Endothelial cell of umbilical vein (primary cell): Measurements from ENCODE around the gene TTC34. TPM values are rescaled to one million over a fixed set of nuclear protein-coding genes. Genes with fewer than 3 reads are reported as not detected.
A peak's percentile ranks its signal among the peaks of the same experiment; 100 is the strongest.
"Not testable (repeated sequence)": the region's sequence is repeated elsewhere in the genome, so short reads cannot be mapped to it uniquely, and the experiment has no call there.

Experiments used
- BruUV-seq: library from RNA; stranded (reverse); fragments of 400-500 nt; replicated peaks from 2 replicates; lab custom pipeline; 2021; lab: Mats Ljungman, UMichigan
- CTCF ChIA-PET: fragments of 300-600, 350-600 bp; sonication (Branson Sonifier 250); formaldehyde crosslinking; loops from one replicate; lab custom pipeline; 2021; ENCODE audit warnings: antibody characterized with exemption, inconsistent platforms; lab: Charles Lee
- POLR2A ChIA-PET: fragments of 300-600, 350-600 bp; sonication (Branson Sonifier 250); formaldehyde crosslinking; loops from one replicate; lab custom pipeline; 2021; ENCODE audit warnings: antibody characterized with exemption, inconsistent platforms; lab: Charles Lee
- DNase-seq: peaks from one replicate; pipeline ENCODE4 v3.0.0-alpha.2; 2011; ENCODE audit warnings: low read depth, low spot score
- FAIRE-seq: peaks from 2 replicates; lab custom pipeline; 2011; peaks lifted over from hg19 to GRCh38; lab: Jason Lieb, UNC
- H2AFZ ChIP-seq: 2 replicates; pipeline ENCODE4 v1.6.0; 2012; ENCODE audit warnings: low read depth, low read length, control low read depth, inconsistent platforms
- H3K27ac ChIP-seq: 2 replicates; pipeline ENCODE4 v1.5.1; 2011; ENCODE audit warnings: low read depth, mild to moderate bottlenecking, control low read depth, low read length, moderate library complexity; ENCODE audit not compliant: insufficient read depth
- H3K27me3 ChIP-seq, 2 experiments: 2 replicates each; pipeline versions ENCODE4 v1.6.0 to v1.6.1; 2011; ENCODE audit warnings: low read length in 2 of 2, mixed read lengths in 1 of 2; ENCODE audit not compliant: control insufficient read depth in 2 of 2, insufficient read depth in 2 of 2
- H3K36me3 ChIP-seq, 2 experiments: 2 replicates in 1 of 2; 3 replicates in 1 of 2; pipeline ENCODE4 v1.5.1; 2011; ENCODE audit warnings: low read length in 2 of 2, mild to moderate bottlenecking in 1 of 2, moderate library complexity in 1 of 2; ENCODE audit not compliant: control insufficient read depth in 2 of 2, insufficient read depth in 2 of 2; ENCODE audit errors: extremely low read depth in 1 of 2
- H3K4me1 ChIP-seq: 3 replicates; pipeline ENCODE4 v1.5.1; 2011; ENCODE audit warnings: mild to moderate bottlenecking, low read length; ENCODE audit not compliant: control insufficient read depth, insufficient read depth; ENCODE audit errors: extremely low read depth
- H3K4me2 ChIP-seq: 2 replicates; pipeline ENCODE4 v1.6.1; 2011; ENCODE audit warnings: low read length, control low read depth, mixed read lengths; ENCODE audit not compliant: insufficient read depth
- H3K4me3 ChIP-seq, 3 experiments: fragments of 200-600 bp in 1 of 3; sonication (generic), shearing (Covaris generic) in 1 of 3; replicated peaks in 1 of 3; 2 replicates each; pipeline ENCODE4 v1.5.1; 2011 to 2016; ENCODE audit warnings: control low read depth in 3 of 3, low read length in 3 of 3, mild to moderate bottlenecking in 2 of 3, inconsistent platforms in 1 of 3, low read depth in 1 of 3, moderate library complexity in 1 of 3; ENCODE audit not compliant: insufficient read depth in 1 of 3
- H3K79me2 ChIP-seq: 2 replicates; pipeline ENCODE4 v1.6.0; 2012; ENCODE audit warnings: low read length, inconsistent platforms; ENCODE audit not compliant: control insufficient read depth, insufficient read depth
- H3K9ac ChIP-seq: replicated peaks from 2 replicates; pipeline ENCODE3; 2011; ENCODE audit warnings: low read length, control low read depth; ENCODE audit not compliant: insufficient read depth; ENCODE audit errors: extremely low read depth
- H3K9me1 ChIP-seq: replicated peaks from 3 replicates; pipeline ENCODE4 v1.6.0; 2011; ENCODE audit warnings: mild to moderate bottlenecking, low read length; ENCODE audit not compliant: control insufficient read depth, insufficient read depth; ENCODE audit errors: extremely low read depth
- H3K9me3 ChIP-seq: replicated peaks from 2 replicates; pipeline ENCODE4 v1.5.1; 2012; ENCODE audit warnings: low read length, inconsistent platforms; ENCODE audit not compliant: control insufficient read depth, insufficient read depth
- H4K20me1 ChIP-seq: replicated peaks from 2 replicates; pipeline ENCODE3; 2011; ENCODE audit warnings: mild to moderate bottlenecking, low read length; ENCODE audit not compliant: control insufficient read depth, insufficient read depth; ENCODE audit errors: extremely low read depth
- dilution Hi-C: fragments of 300-500 bp; cut with MboI; formaldehyde crosslinking; loops from one replicate; pipeline ENCODE4 v1.15.0; 2019; ENCODE audit warnings: low sequenced_read_pairs; ENCODE audit not compliant: extremely low pct_ligation_motif_present
- intact Hi-C: fragments of 100-400 bp; cut with micrococcal nuclease; formaldehyde crosslinking; loops from one replicate; pipeline ENCODE4 v1.10.0; 2022
- polyA plus RNA-seq, 4 experiments: library from polyadenylated mRNA; depleted of rRNA in 3 of 4; stranded (reverse) in 3 of 4; unstranded in 1 of 4; fragments of >200 nt; gene quantifications; 2 replicates each; pipeline versions ENCODE4 v1.2.1 to v1.2.3, GENCODE V29; 2011 to 2012; ENCODE audit warnings: missing spikeins in 1 of 4
- total RNA-seq: library from RNA; stranded (reverse); gene quantifications from 2 replicates; pipeline ENCODE4 v1.2.3, GENCODE V29; 2021

The TTC34 gene
- total and polyA plus RNA-seq, 2 donors (not counting 3 experiments of a cell fraction or from before 2014, with no cell fraction given) = 0.08 to 0.77 TPM

DNA sequence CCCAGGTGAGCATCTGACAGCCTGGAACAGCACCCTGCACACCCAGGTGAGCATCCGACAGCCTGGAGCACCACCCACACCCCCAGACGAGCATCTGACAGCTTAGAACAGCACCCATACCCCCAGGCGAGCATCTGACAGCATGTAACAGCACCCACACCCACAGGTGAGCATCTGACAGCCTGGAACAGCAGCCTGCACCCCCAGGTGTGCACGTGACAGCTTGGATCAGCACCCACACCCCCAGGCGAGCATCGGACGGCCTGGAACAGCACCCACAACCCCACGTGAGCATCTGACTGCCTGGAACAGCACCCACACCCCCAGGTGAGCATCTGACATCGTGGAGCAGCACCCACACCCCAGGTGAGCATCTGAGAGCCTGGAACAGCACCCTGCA lies 116.6 kb downstream of the TTC34 start:
- H3K27ac ChIP-seq, BruUV-seq, H3K79me2 ChIP-seq, H3K9me1 ChIP-seq, H3K4me3 ChIP-seq, H3K9ac ChIP-seq, intact Hi-C loops, H3K4me1 ChIP-seq, dilution Hi-C loops, H4K20me1 ChIP-seq, H3K36me3 ChIP-seq, H3K4me2 ChIP-seq, H3K27me3 ChIP-seq, POLR2A ChIA-PET, CTCF ChIA-PET, DNase-seq, H2AFZ ChIP-seq: not testable (repeated sequence)
- FAIRE-seq = peak; percentile 73
- H3K9me3 ChIP-seq = peaks cover 11% of the 10 kb centered on the region

DNA sequence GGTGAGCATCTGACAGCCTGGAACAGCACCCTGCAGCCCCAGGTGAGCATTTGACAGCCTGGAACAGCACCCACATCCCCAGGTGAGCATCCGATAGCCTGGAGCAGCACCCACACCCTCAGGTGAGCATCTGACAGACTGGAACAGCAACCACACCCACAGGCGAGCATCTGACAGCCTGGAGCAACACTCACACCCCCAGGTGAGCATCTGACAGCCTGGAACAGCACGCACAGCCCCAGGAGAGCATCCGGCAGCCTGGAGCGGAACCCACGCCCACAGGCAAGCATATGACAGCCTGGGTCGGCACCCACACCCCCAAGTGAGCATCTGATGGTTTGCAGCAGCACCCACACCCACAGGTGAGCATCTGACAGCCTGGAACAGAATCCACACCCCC lies 117.5 kb downstream of the TTC34 start:
- H3K4me2 ChIP-seq, intact Hi-C loops, dilution Hi-C loops, H2AFZ ChIP-seq, H3K4me3 ChIP-seq, H3K27me3 ChIP-seq, H3K27ac ChIP-seq, H3K36me3 ChIP-seq, H3K4me1 ChIP-seq, CTCF ChIA-PET, H3K79me2 ChIP-seq, BruUV-seq, H3K9ac ChIP-seq, POLR2A ChIA-PET, H4K20me1 ChIP-seq, H3K9me1 ChIP-seq, DNase-seq: not testable (repeated sequence)
- H3K9me3 ChIP-seq = peaks cover 11% of the 10 kb centered on the region
- FAIRE-seq = peak; percentile 79

DNA sequence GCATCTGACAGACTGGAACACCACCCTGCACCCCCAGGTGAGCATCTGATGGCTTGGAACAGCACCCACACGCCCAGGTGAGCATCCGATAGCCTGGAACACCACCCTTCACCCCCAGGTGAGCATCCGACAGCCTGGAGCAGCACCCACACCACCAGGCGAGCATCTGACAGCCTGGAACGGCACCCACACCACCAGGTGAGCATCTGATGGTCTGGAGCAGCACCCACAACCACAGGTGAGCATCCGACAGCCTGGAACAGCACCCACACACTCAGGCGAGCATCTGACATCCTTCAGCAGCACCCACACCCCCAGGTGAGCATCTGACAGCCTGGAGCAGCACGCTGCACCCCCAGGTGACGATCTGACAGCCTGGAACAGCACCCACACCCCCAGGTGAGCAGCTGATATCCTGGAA lies 118.2 kb downstream of the TTC34 start:
- H3K9me3 ChIP-seq = peaks cover 11% of the 10 kb centered on the region
- dilution Hi-C loops, H3K4me3 ChIP-seq, H3K9ac ChIP-seq, H4K20me1 ChIP-seq, H3K4me2 ChIP-seq, H3K27ac ChIP-seq, H3K27me3 ChIP-seq, FAIRE-seq, H3K79me2 ChIP-seq, H3K4me1 ChIP-seq, CTCF ChIA-PET, POLR2A ChIA-PET, DNase-seq, H3K36me3 ChIP-seq, H2AFZ ChIP-seq, intact Hi-C loops, BruUV-seq, H3K9me1 ChIP-seq: not testable (repeated sequence)

DNA sequence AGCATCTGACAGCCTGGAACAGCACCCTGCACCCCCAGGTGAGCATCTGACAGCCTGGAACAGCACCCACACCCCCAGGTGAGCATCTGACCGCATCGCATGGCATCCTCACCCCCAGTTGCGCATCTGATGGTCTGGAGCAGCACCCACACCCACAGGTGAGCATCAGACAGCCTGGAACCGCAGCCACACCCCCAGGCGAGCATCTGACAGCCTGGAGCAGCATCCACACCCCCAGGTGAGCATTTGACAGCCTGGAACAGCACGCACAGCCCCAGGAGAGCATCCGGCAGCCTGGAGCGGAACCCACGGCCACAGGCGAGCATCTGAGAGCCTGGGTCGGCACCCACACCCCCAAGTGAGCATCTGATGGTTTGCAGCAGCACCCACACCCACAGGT lies 118.6 kb downstream of the TTC34 start:
- DNase-seq, H3K4me2 ChIP-seq, H2AFZ ChIP-seq, H3K27ac ChIP-seq, H3K9me3 ChIP-seq, H4K20me1 ChIP-seq, H3K9me1 ChIP-seq, CTCF ChIA-PET, intact Hi-C loops, H3K4me3 ChIP-seq, H3K9ac ChIP-seq, BruUV-seq, H3K27me3 ChIP-seq, H3K4me1 ChIP-seq, FAIRE-seq, POLR2A ChIA-PET, H3K36me3 ChIP-seq, dilution Hi-C loops, H3K79me2 ChIP-seq: not testable (repeated sequence)
